Calu3 (cell line): ENCODE results near the gene STK11. TPM values are rescaled to one million over a fixed set of nuclear protein-coding genes. Genes with fewer than 3 reads are reported as not detected.

Experiments
- BruUV-seq: library from RNA; stranded (reverse); fragments of 400-500 nt; replicated peaks from 2 replicates; lab custom pipeline; 2021; lab: Mats Ljungman, UMichigan
- CTCF ChIA-PET: fragments of 300-600 bp; sonication (Branson Sonifier 250); formaldehyde crosslinking; loops from one replicate; lab custom pipeline; 2022; ENCODE audit warnings: antibody characterized with exemption; lab: Charles Lee
- DNase-seq: peaks from one replicate; pipeline ENCODE4 v3.0.0; 2022
- H3K27ac Mint-ChIP-seq: one replicate; pipeline ENCODE4 v1.8.0; 2022; ENCODE audit warnings: mixed read lengths; ENCODE audit not compliant: unreplicated experiment
- H3K27me3 Mint-ChIP-seq: one replicate; pipeline ENCODE4 v1.8.0; 2022; ENCODE audit warnings: mixed read lengths; ENCODE audit not compliant: unreplicated experiment
- H3K36me3 Mint-ChIP-seq: one replicate; pipeline ENCODE4 v1.8.0; 2022; ENCODE audit warnings: mild to moderate bottlenecking, moderate library complexity, mixed read lengths; ENCODE audit not compliant: insufficient read depth, unreplicated experiment
- H3K4me1 Mint-ChIP-seq: one replicate; pipeline ENCODE4 v1.8.0; 2022; ENCODE audit warnings: mild to moderate bottlenecking, low read depth, mixed read lengths; ENCODE audit not compliant: unreplicated experiment
- H3K4me3 Mint-ChIP-seq: one replicate; pipeline ENCODE4 v1.8.0; 2022; ENCODE audit warnings: mild to moderate bottlenecking, low read depth, moderate library complexity, mixed read lengths; ENCODE audit not compliant: unreplicated experiment
- H3K9me3 Mint-ChIP-seq: one replicate; pipeline ENCODE4 v1.8.0; 2022; ENCODE audit warnings: low read depth, mixed read lengths; ENCODE audit not compliant: unreplicated experiment
- CTCF ChIP-seq: fragments of 200-600 bp; IDR thresholded peaks from one replicate; pipeline ENCODE4 v1.8.0; 2022; ENCODE audit warnings: antibody characterized with exemption; ENCODE audit not compliant: unreplicated experiment
- intact Hi-C: fragments of 100-400 bp; cut with micrococcal nuclease; formaldehyde crosslinking; loops from one replicate; pipeline ENCODE4 v1.10.0; 2022; ENCODE audit not compliant: unreplicated experiment
- total RNA-seq: library from RNA; stranded (reverse); gene quantifications from 2 replicates; pipeline ENCODE4 v1.2.3, GENCODE V29; 2022

The STK11 gene
- total RNA-seq, 1 experiment from 2014 or later: 58.3 TPM

GRCh38 chr19:1231729-1232637 is 26.4 kb downstream of the STK11 start:
- peaks cover 14% of the 10 kb centered on the region for H3K4me1 Mint-ChIP-seq
- CTCF ChIA-PET: no interaction called here
- DNase-seq: no peak
- TF ChIP-seq CTCF: no peak
- no peak overlapping the region for H3K4me3 Mint-ChIP-seq
- intact Hi-C loops: no loop called here
- no peaks in the 10 kb centered on the region for H3K27me3 Mint-ChIP-seq
- peaks cover 29% of the 10 kb centered on the region for H3K36me3 Mint-ChIP-seq
- no peaks in the 10 kb centered on the region for H3K9me3 Mint-ChIP-seq
- no TSS peak for BruUV-seq
- no peak overlapping the region for H3K27ac Mint-ChIP-seq

GRCh38 chr19:1232652-1233072 is 27.1 kb downstream of the STK11 start:
- no peaks in the 10 kb centered on the region for H3K27me3 Mint-ChIP-seq
- peaks cover 28% of the 10 kb centered on the region for H3K36me3 Mint-ChIP-seq
- no peaks in the 10 kb centered on the region for H3K9me3 Mint-ChIP-seq
- H3K27ac Mint-ChIP-seq: no peak overlapping the region
- TF ChIP-seq CTCF: no peak
- intact Hi-C loops: no loop called here
- CTCF ChIA-PET: no interaction called here
- BruUV-seq: no TSS peak
- no peak for DNase-seq
- H3K4me1 Mint-ChIP-seq: peaks cover 14% of the 10 kb centered on the region
- H3K4me3 Mint-ChIP-seq: no peak overlapping the region

GRCh38 chr19:1233115-1233667 is 27.6 kb downstream of the STK11 start:
- intact Hi-C loops: no loop called here
- H3K4me1 Mint-ChIP-seq: peaks cover 14% of the 10 kb centered on the region
- H3K9me3 Mint-ChIP-seq: no peaks in the 10 kb centered on the region
- peaks cover 25% of the 10 kb centered on the region for H3K36me3 Mint-ChIP-seq
- H3K27me3 Mint-ChIP-seq: no peaks in the 10 kb centered on the region
- no peak for DNase-seq
- no TSS peak for BruUV-seq
- no peak overlapping the region for H3K27ac Mint-ChIP-seq
- no peak overlapping the region for H3K4me3 Mint-ChIP-seq
- TF ChIP-seq CTCF: no peak
- CTCF ChIA-PET: no interaction called here

- no peak for TF ChIP-seq CTCF
- no TSS peak for BruUV-seq
- Mint-ChIP-seq H3K27me3 (no peaks in the 10 kb centered on the region), H3K27ac (no peak overlapping the region), H3K36me3 (peaks cover 33% of the 10 kb centered on the region), H3K4me1 (peaks cover 22% of the 10 kb centered on the region), H3K9me3 (no peaks in the 10 kb centered on the region), H3K4me3 (no peak overlapping the region)
- intact Hi-C loops: no loop called here
- DNase-seq: no peak
- CTCF ChIA-PET: no interaction called here
Measured at GRCh38 chr19:1234051-1234954, 28.7 kb downstream of the STK11 start.
